ENCODE results near the gene ZFR2.
A peak's percentile ranks its signal among the peaks of the same experiment; 100 is the strongest.

Gene ZFR2

GRCh38 chr19:3823350-3823713 lies 45.5 kb downstream of the ZFR2 start:
- peak; percentile 42 for DNase-seq
- Histone ChIP-seq H3K27me3 (no peaks in the 10 kb centered on the region), H3K4me1 (no peaks in the 10 kb centered on the region), H3K4me3 (ENCODE audit: low read depth, low read length) (no peak overlapping the region), H3K9me3 (no peaks in the 10 kb centered on the region), H3K36me3 (no peaks in the 10 kb centered on the region)
- TF ChIP-seq CTCF (IDR thresholded peaks at IDR 0.05; ENCODE audit: low read depth, low read length): no peak

- H3K27me3 ChIP-seq: no peaks in the 10 kb centered on the region
- H3K36me3 ChIP-seq: no peaks in the 10 kb centered on the region
- no peaks in the 10 kb centered on the region for H3K9me3 ChIP-seq
- H3K4me1 ChIP-seq: no peaks in the 10 kb centered on the region
- DNase-seq: no peak
- TF ChIP-seq CTCF (IDR thresholded peaks at IDR 0.05; ENCODE audit: low read depth, low read length): no peak
- H3K4me3 ChIP-seq (ENCODE audit: low read depth, low read length): no peak overlapping the region
These were observed 46.0 kb downstream of the ZFR2 start for GRCh38 chr19:3822683-3823349.

GRCh38 chr19:3821857-3822364 lies 46.9 kb downstream of the ZFR2 start:
- Histone ChIP-seq H3K27me3 (no peaks in the 10 kb centered on the region), H3K4me1 (no peaks in the 10 kb centered on the region), H3K4me3 (ENCODE audit: low read depth, low read length) (no peak overlapping the region), H3K36me3 (no peaks in the 10 kb centered on the region), H3K9me3 (no peaks in the 10 kb centered on the region)
- TF ChIP-seq CTCF (IDR thresholded peaks at IDR 0.05; ENCODE audit: low read depth, low read length): peak; percentile 92
- peak; percentile 67 for DNase-seq

GRCh38 chr19:3821156-3821555 lies 47.7 kb downstream of the ZFR2 start:
- H3K27me3 ChIP-seq: no peaks in the 10 kb centered on the region
- H3K4me1 ChIP-seq: no peaks in the 10 kb centered on the region
- no peak for DNase-seq
- H3K36me3 ChIP-seq: no peaks in the 10 kb centered on the region
- H3K4me3 ChIP-seq (ENCODE audit: low read depth, low read length): no peak overlapping the region
- no peaks in the 10 kb centered on the region for H3K9me3 ChIP-seq
- TF ChIP-seq CTCF (IDR thresholded peaks at IDR 0.05; ENCODE audit: low read depth, low read length): no peak

- H3K4me3 ChIP-seq (ENCODE audit: low read depth, low read length): no peak overlapping the region
- TF ChIP-seq CTCF (IDR thresholded peaks at IDR 0.05; ENCODE audit: low read depth, low read length): no peak
- DNase-seq: no peak
- no peaks in the 10 kb centered on the region for H3K9me3 ChIP-seq
- no peaks in the 10 kb centered on the region for H3K4me1 ChIP-seq
- H3K36me3 ChIP-seq: no peaks in the 10 kb centered on the region
- H3K27me3 ChIP-seq: no peaks in the 10 kb centered on the region
These were observed 48.8 kb downstream of the ZFR2 start for GRCh38 chr19:3819989-3820388.

- Histone ChIP-seq H3K27me3 (no peaks in the 10 kb centered on the region), H3K4me1 (no peaks in the 10 kb centered on the region), H3K9me3 (no peaks in the 10 kb centered on the region), H3K36me3 (no peaks in the 10 kb centered on the region), H3K4me3 (ENCODE audit: low read depth, low read length) (no peak overlapping the region)
- no peak for DNase-seq
- no peak for TF ChIP-seq CTCF (IDR thresholded peaks at IDR 0.05; ENCODE audit: low read depth, low read length)
These were observed 49.9 kb downstream of the ZFR2 start for GRCh38 chr19:3818918-3819317.
